GM12864 (cell line): Measurements from ENCODE around the gene LIPG.

ENCODE experiments used
- DNase-seq: peaks from one replicate; pipeline ENCODE4 v3.0.0-alpha.2; 2011; ENCODE audit warnings: low read depth
- H3K4me3 ChIP-seq: 2 replicates; pipeline ENCODE4 v1.5.1; 2011; ENCODE audit warnings: mild to moderate bottlenecking, low read depth, low read length, control low read depth
- CTCF ChIP-seq: IDR thresholded peaks from 2 replicates; pipeline ENCODE4 v1.5.1; 2011; ENCODE audit warnings: low read depth, mild to moderate bottlenecking, moderate library complexity, low read length, control low read depth, inconsistent platforms; ENCODE audit errors: missing control alignments

LIPG gene

DNA sequence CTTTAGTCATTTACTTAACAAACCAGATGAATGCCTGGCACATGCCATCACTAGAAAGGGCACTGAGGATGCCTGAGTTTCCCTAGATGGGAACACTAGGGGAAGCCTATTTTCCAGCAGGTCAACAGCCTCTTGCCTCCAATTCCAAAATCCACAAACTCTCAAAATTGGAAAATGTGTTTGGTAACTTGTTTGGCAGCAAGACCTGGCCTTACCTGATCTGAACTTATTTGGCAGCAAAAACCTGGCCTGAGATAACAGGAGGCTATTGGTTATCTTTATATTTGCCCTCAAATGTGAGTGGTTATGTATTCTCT lies 2.6 kb downstream of the LIPG start:
- DNase-seq = no peak
- H3K4me3 ChIP-seq = no peak overlapping the region; the same call in 1 of the 2 replicates
- TF ChIP-seq CTCF = no peak

DNA sequence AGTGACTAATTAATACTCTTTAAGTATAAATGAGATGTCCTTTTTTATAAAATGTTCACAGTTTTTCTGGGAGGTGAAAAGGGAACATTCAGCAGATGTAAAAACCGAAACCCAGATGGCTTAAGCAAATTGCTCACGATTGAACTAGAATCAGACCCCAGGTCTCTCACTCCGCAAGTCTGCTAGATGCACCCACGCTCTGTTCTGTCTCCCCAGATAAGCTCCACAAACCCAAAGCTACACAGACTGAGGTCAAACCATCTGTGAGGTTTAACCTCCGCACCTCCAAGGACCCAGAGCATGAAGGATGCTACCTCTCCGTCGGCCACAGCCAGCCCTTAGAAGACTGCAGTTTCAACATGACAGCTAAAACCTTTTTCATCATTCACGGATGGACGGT lies 3.2 kb downstream of the LIPG start:
- no peak for DNase-seq
- H3K4me3 ChIP-seq = no peak overlapping the region
- no peak for TF ChIP-seq CTCF

DNA sequence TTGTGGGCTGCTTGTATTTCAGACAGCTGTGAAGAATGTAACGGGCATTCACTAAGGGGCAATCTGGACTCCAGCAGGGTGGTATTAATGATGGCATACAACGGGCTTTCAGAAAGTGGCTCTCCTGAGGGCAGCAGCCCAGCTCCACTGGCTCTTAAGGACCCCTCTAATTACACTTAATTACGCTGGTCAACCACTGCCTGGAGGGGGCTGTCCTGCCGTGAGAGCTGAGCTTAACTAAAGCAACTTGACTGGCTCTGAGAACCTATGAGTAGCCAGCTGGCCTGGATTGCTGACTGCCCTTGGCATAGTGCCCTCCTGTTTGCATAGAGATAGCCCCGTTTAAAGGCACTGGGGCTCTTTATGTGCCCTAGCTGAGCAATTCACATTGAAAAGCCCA lies 3.8 kb downstream of the LIPG start:
- no peak for TF ChIP-seq CTCF
- DNase-seq = no peak
- no peak overlapping the region for H3K4me3 ChIP-seq

DNA sequence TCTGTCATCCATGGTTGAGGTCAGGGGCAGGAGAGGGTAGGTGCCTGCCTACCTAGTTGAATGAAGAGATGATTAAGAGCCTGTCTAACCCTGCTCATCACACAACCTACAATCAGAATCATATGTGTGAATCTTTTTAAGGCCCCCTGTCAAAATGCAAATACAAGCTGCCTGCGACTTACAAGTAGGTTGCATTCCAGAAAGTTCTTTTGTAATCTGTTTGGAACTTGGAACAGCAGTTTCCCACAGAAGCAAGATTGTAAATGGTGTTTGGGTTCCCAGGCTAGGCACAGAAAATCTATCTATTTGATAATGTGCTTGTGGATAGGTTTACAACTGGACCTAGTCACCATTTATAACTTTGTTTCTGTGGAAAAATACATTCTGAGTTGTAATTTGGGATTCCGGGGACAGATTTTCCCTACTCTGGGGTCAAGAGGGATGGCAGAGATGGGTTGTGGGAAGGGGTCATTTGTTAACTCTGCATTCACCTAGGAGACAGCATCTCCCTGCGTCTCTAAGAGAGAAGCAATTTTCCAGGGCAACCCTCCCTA lies 4.4 kb downstream of the LIPG start:
- no peak for TF ChIP-seq CTCF

GRCh38 chr18:49566985-49567384 lies 5.1 kb downstream of the LIPG start:
- H3K4me3 ChIP-seq = no peak overlapping the region
- no peak for DNase-seq
- TF ChIP-seq CTCF = no peak

More for the DNA sequence above, 4.4 kb downstream of the LIPG start:
- DNase-seq = no peak
- no peak overlapping the region for H3K4me3 ChIP-seq

- H3K4me3 ChIP-seq = no peak overlapping the region
- no peak for DNase-seq
Observed at GRCh38 chr18:49569724-49570123, 7.9 kb downstream of the LIPG start.

More at GRCh38 chr18:49569724-49570123, 7.9 kb downstream of the LIPG start:
- no peak for TF ChIP-seq CTCF
